ENCODE measurements around the gene KCNA5.

Gene KCNA5

DNA sequence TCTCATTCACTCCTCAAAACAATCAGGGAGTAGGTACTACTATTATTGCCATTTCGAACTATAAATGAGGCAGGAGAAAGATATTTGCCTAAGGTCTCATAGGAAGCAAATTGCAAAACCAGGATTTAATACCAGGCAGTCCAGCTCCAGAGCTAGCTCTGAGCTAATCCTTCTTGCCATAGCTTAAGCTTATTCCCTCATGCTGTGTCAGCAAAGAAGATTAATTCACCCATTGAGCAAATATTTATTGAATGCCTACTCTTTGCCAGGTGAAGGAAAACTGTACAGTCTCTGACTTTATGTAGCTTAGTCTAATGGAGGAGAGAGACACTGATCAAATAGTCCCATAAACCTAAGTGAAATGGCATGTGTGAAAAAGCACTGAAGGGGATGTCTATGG lies 19.5 kb downstream of the KCNA5 start:
- FAIRE-seq (no peak), DNase-seq (ENCODE audit: insufficient read length, low spot score) (no peak)
- TF ChIP-seq POLR2A (IDR thresholded peaks at IDR 0.05; ENCODE audit: low read depth, low read length): no peak

DNA sequence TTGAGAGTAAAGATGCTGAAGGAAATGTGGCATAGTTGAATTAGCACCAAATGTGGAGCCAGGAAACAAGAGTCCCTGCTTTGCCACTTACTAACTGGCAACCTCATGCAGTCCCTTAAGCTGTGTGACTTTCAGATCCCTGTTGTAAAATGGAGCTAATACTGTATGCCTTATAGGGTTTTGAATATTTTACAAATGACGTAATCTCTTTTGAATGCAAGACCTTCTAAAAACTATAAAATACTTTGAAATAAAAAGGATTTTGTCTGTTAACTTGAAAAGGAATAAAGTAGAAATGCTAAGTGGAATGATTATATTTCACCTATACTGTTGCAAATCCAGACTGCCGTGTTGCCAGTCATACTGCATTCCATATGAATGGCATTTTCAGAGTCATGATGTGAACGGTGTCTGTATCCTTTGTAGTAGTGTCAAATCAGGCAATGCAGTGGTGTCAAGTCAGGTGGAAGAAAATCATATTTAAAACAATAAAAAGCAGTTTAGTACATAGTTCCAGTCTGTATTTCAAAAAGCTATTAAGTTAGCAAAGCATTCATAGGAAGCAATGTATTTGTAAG lies 21.3 kb downstream of the KCNA5 start:
- no peak for DNase-seq (ENCODE audit: insufficient read length, low spot score)
- FAIRE-seq: no peak
- no peak for TF ChIP-seq POLR2A (IDR thresholded peaks at IDR 0.05; ENCODE audit: low read depth, low read length)

- FAIRE-seq: no peak
Observed at GRCh38 chr12:5066251-5066650, 22.6 kb downstream of the KCNA5 start.

DNA sequence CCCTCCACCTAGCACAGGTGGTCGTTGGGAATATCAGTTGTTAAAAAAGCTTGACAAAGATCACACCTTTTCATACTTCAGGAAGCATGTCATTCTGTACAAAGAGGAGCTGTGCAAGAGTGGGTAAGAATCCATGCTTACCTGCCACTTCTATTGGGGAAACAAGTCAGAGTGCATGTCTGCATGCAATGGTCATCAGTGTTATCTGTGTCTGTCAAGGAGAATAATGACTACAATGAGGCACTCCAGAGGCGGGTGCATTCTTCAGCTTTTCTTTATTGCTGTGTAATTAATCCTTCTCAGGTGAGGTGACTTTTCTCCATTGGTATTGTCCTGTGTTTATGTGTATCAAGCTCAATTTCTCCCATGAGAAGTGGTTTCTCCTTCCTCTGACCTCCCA lies 24.4 kb downstream of the KCNA5 start:
- DNase-seq (ENCODE audit: insufficient read length, low spot score): no peak
- FAIRE-seq: no peak
- TF ChIP-seq POLR2A (IDR thresholded peaks at IDR 0.05; ENCODE audit: low read depth, low read length): no peak

More at GRCh38 chr12:5066251-5066650, 22.6 kb downstream of the KCNA5 start:
- no peak for DNase-seq (ENCODE audit: insufficient read length, low spot score)
- no peak for TF ChIP-seq POLR2A (IDR thresholded peaks at IDR 0.05; ENCODE audit: low read depth, low read length)

DNA sequence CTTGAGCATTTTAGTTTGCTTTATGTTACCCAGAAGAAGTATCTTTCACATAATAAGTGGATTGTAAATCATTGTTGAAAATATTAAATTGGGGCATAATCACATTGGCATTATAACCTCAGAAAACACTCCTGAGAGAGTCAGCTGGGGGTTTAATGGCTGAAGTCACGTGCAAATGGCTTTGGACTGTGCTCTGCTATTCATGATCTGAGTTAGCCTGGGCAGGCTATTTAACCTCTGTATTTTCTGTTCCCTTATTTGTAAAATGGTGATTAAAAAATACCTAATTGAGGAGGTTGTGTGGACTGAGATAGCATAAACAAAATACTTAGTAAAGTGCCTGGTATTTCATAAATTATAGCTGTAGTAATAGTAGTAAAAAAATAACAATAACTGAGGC lies 24.9 kb downstream of the KCNA5 start:
- DNase-seq (ENCODE audit: insufficient read length, low spot score): no peak
- no peak for FAIRE-seq
- no peak for TF ChIP-seq POLR2A (IDR thresholded peaks at IDR 0.05; ENCODE audit: low read depth, low read length)

GRCh38 chr12:5070090-5070489 lies 26.4 kb downstream of the KCNA5 start:
- no peak for FAIRE-seq
- DNase-seq (ENCODE audit: insufficient read length, low spot score): no peak
- no peak for TF ChIP-seq POLR2A (IDR thresholded peaks at IDR 0.05; ENCODE audit: low read depth, low read length)

DNA sequence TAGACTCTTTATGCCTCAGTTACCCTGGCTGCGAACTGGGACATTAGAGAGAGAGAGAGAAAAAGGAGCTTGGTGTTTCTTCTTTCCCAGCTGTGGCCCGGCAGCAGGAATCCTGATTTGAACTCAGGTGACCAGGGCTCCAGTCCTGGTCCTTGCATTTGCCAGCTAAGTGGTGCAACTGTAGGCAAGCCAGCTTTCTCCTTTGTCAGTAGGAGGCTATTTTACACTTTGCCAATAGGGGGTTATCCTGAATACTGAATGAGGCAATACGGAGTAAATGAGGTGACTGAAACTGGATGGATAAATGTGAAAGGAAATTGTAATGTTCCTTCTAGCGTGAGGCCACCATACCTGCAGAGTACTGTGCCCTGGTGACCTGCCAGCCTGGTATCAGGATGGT lies 27.8 kb downstream of the KCNA5 start:
- FAIRE-seq: no peak
- DNase-seq (ENCODE audit: insufficient read length, low spot score): no peak
- no peak for TF ChIP-seq POLR2A (IDR thresholded peaks at IDR 0.05; ENCODE audit: low read depth, low read length)

DNA sequence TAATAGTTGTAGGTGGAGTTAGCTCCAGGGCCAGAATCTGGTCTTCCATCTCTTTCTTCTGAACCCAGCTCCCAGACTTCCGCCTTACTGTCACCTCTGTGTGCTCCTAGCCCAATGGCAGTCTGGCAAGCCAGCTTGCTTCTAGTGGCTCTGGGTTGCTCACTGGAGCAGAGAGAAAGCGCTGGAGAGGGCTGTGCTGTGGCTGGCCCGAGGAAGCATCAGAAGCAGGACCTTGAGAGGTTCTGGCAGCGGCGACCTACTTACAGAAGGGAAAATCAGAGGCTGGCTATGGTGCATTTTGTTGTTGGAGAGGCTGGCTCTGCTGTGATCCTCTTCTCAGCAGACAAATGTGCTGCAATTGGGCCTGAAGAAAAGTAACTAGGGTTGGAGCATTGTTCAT lies 28.6 kb downstream of the KCNA5 start:
- DNase-seq (ENCODE audit: insufficient read length, low spot score): no peak
- no peak for FAIRE-seq
- TF ChIP-seq POLR2A (IDR thresholded peaks at IDR 0.05; ENCODE audit: low read depth, low read length): no peak

GRCh38 chr12:5073054-5073453 lies 29.4 kb downstream of the KCNA5 start:
- DNase-seq (ENCODE audit: insufficient read length, low spot score): no peak
- TF ChIP-seq POLR2A (IDR thresholded peaks at IDR 0.05; ENCODE audit: low read depth, low read length): no peak
- no peak for FAIRE-seq

GRCh38 chr12:5073853-5074252 lies 30.2 kb downstream of the KCNA5 start:
- no peak for FAIRE-seq
- TF ChIP-seq POLR2A (IDR thresholded peaks at IDR 0.05; ENCODE audit: low read depth, low read length): no peak
- DNase-seq (ENCODE audit: insufficient read length, low spot score): peak; percentile 47

GRCh38 chr12:5076761-5077160 lies 33.1 kb downstream of the KCNA5 start:
- FAIRE-seq: no peak
- DNase-seq (ENCODE audit: insufficient read length, low spot score): no peak
- no peak for TF ChIP-seq POLR2A (IDR thresholded peaks at IDR 0.05; ENCODE audit: low read depth, low read length)

DNA sequence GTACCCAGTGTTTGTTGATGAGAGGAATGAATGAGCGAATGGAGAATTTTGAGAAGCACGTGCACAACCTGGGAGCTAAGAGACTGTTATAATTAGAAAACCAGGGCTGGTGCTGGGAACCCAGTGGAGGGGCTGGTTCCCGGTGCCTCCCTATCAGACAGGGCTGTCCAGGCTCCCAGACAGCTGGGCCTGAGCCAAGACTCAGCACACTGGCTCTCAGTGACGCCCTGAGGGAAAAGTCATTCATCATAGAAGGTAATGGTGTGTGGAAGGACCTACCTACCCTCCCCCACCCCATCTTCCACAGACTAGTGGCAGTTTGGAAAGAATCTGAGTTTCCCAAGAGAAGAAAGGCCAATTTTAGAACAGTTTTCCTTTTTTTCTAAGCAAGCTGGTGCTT lies 34.7 kb downstream of the KCNA5 start:
- no peak for DNase-seq (ENCODE audit: insufficient read length, low spot score)
- FAIRE-seq: no peak
- no peak for TF ChIP-seq POLR2A (IDR thresholded peaks at IDR 0.05; ENCODE audit: low read depth, low read length)

DNA sequence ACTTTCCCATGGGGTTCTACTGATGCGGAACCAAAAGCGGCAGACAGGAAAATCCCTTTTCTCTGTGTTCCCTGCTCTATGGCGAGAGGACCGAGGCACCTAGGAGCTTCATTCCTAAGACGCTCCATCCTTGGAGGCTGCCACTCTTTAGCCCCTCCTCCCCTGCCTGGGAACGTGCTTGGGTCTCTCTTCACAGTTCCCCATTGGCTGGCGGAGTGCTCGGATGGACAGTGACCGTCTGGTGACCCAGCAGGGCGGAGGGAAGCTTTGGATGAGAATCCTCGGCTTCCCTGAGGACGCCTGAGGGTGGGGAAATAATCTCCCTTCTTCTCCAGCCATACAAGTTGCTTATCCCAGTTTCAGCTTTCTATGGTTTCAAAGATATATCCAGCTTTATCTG lies 37.3 kb downstream of the KCNA5 start:
- FAIRE-seq (no peak), DNase-seq (ENCODE audit: insufficient read length, low spot score) (no peak)
- no peak for TF ChIP-seq POLR2A (IDR thresholded peaks at IDR 0.05; ENCODE audit: low read depth, low read length)

DNA sequence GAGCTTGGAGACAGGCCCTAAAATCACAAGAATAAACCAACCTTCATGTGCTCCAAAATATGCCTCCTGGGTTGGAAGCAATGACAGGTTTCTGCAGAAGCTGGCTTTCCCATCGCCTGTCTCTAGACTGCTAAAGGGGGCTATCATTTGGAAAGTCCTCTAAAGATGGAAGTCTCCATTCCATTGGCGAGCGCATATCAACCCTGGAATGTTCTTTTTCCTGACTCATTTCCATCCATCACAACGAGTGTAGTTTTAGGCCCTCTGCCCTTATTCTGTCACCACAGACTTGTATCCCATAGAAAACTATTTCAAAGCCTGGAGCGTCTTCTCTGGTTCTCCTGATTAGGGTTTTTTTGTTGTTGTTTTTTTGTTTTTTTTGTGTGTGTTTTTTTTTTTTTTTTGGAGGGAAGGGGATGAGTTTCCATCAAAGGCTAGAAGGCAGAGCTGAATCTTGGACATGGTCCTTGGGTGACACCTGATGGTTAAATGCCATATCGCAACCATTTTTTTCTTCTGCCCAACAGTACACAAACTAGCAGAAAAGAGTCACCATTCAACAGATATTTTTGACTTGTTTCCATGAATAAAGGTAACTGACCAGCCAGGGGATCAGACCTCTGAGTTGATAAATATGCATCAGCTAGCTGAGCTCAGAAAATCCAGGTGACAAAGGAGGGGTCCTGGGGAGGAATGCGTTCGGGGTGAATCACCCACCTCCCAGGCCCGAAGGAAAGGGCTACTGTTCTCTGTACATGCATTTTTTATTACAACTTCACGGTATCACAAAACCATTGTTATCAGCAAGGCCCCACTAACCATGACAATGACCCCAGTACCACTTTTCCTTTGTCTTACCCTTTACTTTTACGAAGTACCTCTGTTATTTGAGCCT lies 40.5 kb downstream of the KCNA5 start:
- FAIRE-seq: no peak
- no peak for TF ChIP-seq POLR2A (IDR thresholded peaks at IDR 0.05; ENCODE audit: low read depth, low read length)
- no peak for DNase-seq (ENCODE audit: insufficient read length, low spot score)

DNA sequence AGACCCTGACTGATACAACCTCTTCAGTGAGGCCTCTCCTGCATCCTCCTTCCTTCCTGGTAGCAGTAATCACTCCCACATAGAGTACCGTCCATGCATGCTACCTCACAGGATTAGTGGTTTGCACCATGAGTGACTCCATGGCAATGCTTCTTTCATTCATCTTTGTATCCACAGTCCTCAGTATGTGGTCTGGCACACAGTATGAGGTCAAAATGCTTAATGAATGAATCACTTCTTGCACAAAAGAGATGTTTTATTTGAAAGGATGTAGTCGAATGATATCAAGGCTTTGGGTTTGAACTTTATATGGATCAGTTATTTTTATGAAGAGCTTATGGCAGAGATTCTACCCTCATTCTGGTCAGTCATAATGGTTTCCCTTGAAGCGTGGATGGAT lies 42.2 kb downstream of the KCNA5 start:
- FAIRE-seq: peak; percentile 92
- DNase-seq (ENCODE audit: insufficient read length, low spot score): peak; percentile 74
- no peak for TF ChIP-seq POLR2A (IDR thresholded peaks at IDR 0.05; ENCODE audit: low read depth, low read length)

All from H54 (cell line).